ENCODE data around the gene C1QTNF4.

The C1QTNF4 gene

GRCh38 chr11:47589584-47589976 is 4.6 kb downstream of the C1QTNF4 start:
- TF ChIP-seq CTCF (IDR thresholded peaks at IDR 0.05; ENCODE audit: low read depth, low read length), result no peak
- H3K4me3 ChIP-seq (replicated peaks in 1 of 2; ENCODE audit: low read depth in 2 of 2, low read length in 2 of 2), result peak overlapping the region in 1 of 2 donors; percentile 25
- DNase-seq (ENCODE audit: low read depth in 2 of 2), result no peak

- no peak for TF ChIP-seq CTCF (IDR thresholded peaks at IDR 0.05; ENCODE audit: low read depth, low read length)
- no peak overlapping the region for H3K4me3 ChIP-seq (replicated peaks in 1 of 2; ENCODE audit: low read depth in 2 of 2, low read length in 2 of 2)
- no peak for DNase-seq (ENCODE audit: low read depth in 2 of 2)
Observed at GRCh38 chr11:47589118-47589517, 5.1 kb downstream of the C1QTNF4 start.

GRCh38 chr11:47587723-47588326 is 6.4 kb downstream of the C1QTNF4 start:
- no peak for DNase-seq (ENCODE audit: low read depth in 2 of 2)
- no peak overlapping the region for H3K4me3 ChIP-seq (replicated peaks in 1 of 2; ENCODE audit: low read depth in 2 of 2, low read length in 2 of 2)

GRCh38 chr11:47587039-47587716 is 7.0 kb downstream of the C1QTNF4 start:
- TF ChIP-seq CTCF (IDR thresholded peaks at IDR 0.05; ENCODE audit: low read depth, low read length), result no peak
- no peak overlapping the region for H3K4me3 ChIP-seq (replicated peaks in 1 of 2; ENCODE audit: low read depth in 2 of 2, low read length in 2 of 2)
- DNase-seq (ENCODE audit: low read depth in 2 of 2), result peak in 1 of 2 donors; percentile 33

More at GRCh38 chr11:47587723-47588326, 6.4 kb downstream of the C1QTNF4 start:
- no peak for TF ChIP-seq CTCF (IDR thresholded peaks at IDR 0.05; ENCODE audit: low read depth, low read length)

GRCh38 chr11:47586098-47586855 is 7.9 kb downstream of the C1QTNF4 start, which contains the start of gene FAM180B:
FAM180B (plus strand) TSS chr11:47586678; CDS start chr11:47586769, 91 bp downstream.
- TF ChIP-seq CTCF (IDR thresholded peaks at IDR 0.05; ENCODE audit: low read depth, low read length), result no peak
- DNase-seq (ENCODE audit: low read depth in 2 of 2), result no peak
- H3K4me3 ChIP-seq (replicated peaks in 1 of 2; ENCODE audit: low read depth in 2 of 2, low read length in 2 of 2), result no peak within 1 kb of the TSS

- H3K4me3 ChIP-seq (replicated peaks in 1 of 2; ENCODE audit: low read depth in 2 of 2, low read length in 2 of 2), result no peak overlapping the region
- DNase-seq (ENCODE audit: low read depth in 2 of 2), result no peak
- TF ChIP-seq CTCF (IDR thresholded peaks at IDR 0.05; ENCODE audit: low read depth, low read length), result no peak
Observed at GRCh38 chr11:47583844-47584243, 10.4 kb downstream of the C1QTNF4 start.

Data from cardiac fibroblast (primary cell).